ENCODE data around the gene TTBK2. TPM values are rescaled to one million over a fixed set of nuclear protein-coding genes. Genes with fewer than 3 reads are reported as not detected.
"Not testable (repeated sequence)": the region's sequence is repeated elsewhere in the genome, so short reads cannot be mapped to it uniquely, and the experiment has no call there.

Gene TTBK2
- total RNA-seq, 5 donors from 2014 or later (not counting 1 experiment from before 2014, with no cell fraction given), result 26.2 to 30.7 (median 26.9) TPM

DNA sequence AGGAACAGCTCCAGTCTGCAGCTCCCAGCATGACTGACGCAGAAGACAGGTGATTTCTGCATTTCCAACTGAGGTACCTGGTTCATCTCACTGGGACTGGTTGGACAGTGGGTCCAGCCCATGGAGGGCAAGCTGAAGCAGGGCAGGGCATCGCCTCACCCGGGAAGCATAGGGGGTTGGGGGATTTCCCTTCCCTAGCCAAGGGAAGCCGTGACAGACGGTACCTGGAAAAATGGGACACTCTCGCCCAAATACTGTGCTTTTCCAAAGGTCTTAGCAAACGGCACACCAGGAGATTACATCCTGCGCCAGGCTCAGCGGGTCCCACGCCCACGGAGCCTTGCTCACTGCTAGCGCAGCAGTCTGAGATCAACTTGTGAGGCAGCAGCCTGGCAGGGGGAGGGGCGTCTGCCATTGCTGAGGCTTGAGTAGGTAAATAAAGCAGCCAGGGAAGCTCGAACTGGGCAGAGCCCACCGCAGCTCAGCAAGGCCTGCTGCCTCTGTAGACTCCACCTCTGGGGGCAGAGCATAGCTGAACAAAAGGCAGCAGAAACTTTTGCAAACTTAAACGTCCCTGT is 156.3 kb downstream of the TTBK2 start:
- ChIA-PET CTCF (interaction anchor here in 1 of 2 donors (0.6 kb wide), 1 partner anchor 1633 kb away, joined by 3 read pairs; no protein-coding TSS in a partner anchor), POLR2A (interaction anchor here in 1 of 2 donors (0.6 kb wide), 1 partner anchor 161 kb away, joined by 3 read pairs; no protein-coding TSS in a partner anchor)
- Mint-ChIP-seq H3K36me3 (peaks cover 78% of the 10 kb centered on the region), H3K9me3 (peaks cover 25 to 53% (median 31%) of the 10 kb centered on the region in 3 donors)
- not testable (repeated sequence) for H3K27me3 Mint-ChIP-seq; H3K27ac Mint-ChIP-seq; H3K27me3 ChIP-seq (replicated peaks in 1 of 2; ENCODE audit: control insufficient read depth in 2 of 2, extremely low read depth in 1 of 2, insufficient read depth in 2 of 2, low read length in 1 of 2); DNase-seq; H3K4me3 Mint-ChIP-seq; ATAC-seq (replicated peaks in 1 of 4); H3K36me3 ChIP-seq (ENCODE audit: control insufficient read depth in 2 of 2, extremely low read depth in 1 of 2, insufficient read depth in 1 of 2, low read length in 1 of 2); H3K4me1 ChIP-seq (ENCODE audit: control insufficient read depth in 1 of 2, extremely low read depth in 1 of 2, insufficient read depth in 2 of 2, low read length in 2 of 2); H3K9me3 ChIP-seq; H3K4me1 Mint-ChIP-seq; H3K27ac ChIP-seq (ENCODE audit: low read length); H3K4me3 ChIP-seq (ENCODE audit: control insufficient read depth in 1 of 2, extremely low read depth in 1 of 2, low read length in 1 of 2)
- WGBS (ENCODE audit: insufficient coverage), result 96% methylated on average over 15 of the region's 16 CpGs

DNA sequence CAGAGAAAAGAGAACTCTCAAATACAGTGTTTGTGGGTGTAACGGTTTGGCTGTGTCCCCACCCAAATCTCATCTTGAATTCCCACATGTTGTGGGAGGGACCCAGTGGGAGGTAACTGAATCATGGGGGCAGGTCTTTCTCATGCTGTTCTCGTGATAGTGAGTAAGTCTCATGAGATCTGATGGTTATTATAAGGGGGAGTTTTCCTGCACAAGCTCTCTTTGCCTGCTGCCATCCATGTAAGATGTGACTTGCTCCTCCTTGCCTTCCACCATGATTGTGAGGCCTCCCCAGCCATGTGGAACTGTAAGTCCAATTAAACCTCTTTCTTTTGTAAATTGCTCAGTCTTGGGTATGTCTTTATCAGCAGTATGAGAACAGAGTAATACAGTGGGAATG is 158.8 kb downstream of the TTBK2 start:
- ATAC-seq (replicated peaks in 1 of 4); H3K27me3 ChIP-seq (replicated peaks in 1 of 2; ENCODE audit: control insufficient read depth in 2 of 2, extremely low read depth in 1 of 2, insufficient read depth in 2 of 2, low read length in 1 of 2); H3K27ac ChIP-seq (ENCODE audit: low read length); POLR2A ChIA-PET; H3K4me3 Mint-ChIP-seq; H3K27ac Mint-ChIP-seq; CTCF ChIA-PET; H3K4me3 ChIP-seq (ENCODE audit: control insufficient read depth in 1 of 2, extremely low read depth in 1 of 2, low read length in 1 of 2); DNase-seq; H3K9me3 ChIP-seq; H3K4me1 ChIP-seq (ENCODE audit: control insufficient read depth in 1 of 2, extremely low read depth in 1 of 2, insufficient read depth in 2 of 2, low read length in 2 of 2); H3K27me3 Mint-ChIP-seq; H3K36me3 ChIP-seq (ENCODE audit: control insufficient read depth in 2 of 2, extremely low read depth in 1 of 2, insufficient read depth in 1 of 2, low read length in 1 of 2); H3K4me1 Mint-ChIP-seq: not testable (repeated sequence)
- Mint-ChIP-seq H3K9me3 (peaks cover 19 to 45% (median 25%) of the 10 kb centered on the region in 3 donors), H3K36me3 (peaks cover 55% of the 10 kb centered on the region)
- whole genome bisulfite sequencing (ENCODE audit: insufficient coverage), result no CpG with 5 or more reads among the region's 2 CpGs

DNA sequence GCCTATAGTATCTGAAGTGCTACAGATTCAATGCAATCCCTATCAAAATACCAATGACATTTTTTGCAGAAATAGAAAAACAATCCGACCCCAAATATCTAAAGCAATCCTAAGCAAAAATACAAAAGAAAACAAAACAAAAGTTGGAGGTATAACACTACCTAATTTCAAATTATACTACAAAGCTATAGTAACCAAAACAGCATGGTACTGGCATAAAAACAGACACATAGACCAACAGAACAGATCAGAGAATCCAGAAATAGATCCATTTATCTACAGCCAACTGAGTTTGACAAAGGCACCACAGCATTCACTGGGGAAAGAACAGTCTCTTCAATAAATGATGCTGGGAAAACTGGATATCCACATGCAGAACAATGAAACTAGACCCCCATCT is 159.8 kb downstream of the TTBK2 start:
- Histone ChIP-seq H3K4me3 (ENCODE audit: control insufficient read depth in 1 of 2, extremely low read depth in 1 of 2, low read length in 1 of 2) (no peak overlapping the region), H3K4me1 (ENCODE audit: control insufficient read depth in 1 of 2, extremely low read depth in 1 of 2, insufficient read depth in 2 of 2, low read length in 2 of 2) (no peaks in the 10 kb centered on the region), H3K36me3 (ENCODE audit: control insufficient read depth in 2 of 2, extremely low read depth in 1 of 2, insufficient read depth in 1 of 2, low read length in 1 of 2) (no peaks in the 10 kb centered on the region), H3K9me3 (peaks cover 3% of the 10 kb centered on the region), H3K27ac (ENCODE audit: low read length) (no peak overlapping the region), H3K27me3 (replicated peaks in 1 of 2; ENCODE audit: control insufficient read depth in 2 of 2, extremely low read depth in 1 of 2, insufficient read depth in 2 of 2, low read length in 1 of 2) (no peaks in the 10 kb centered on the region)
- Mint-ChIP-seq H3K4me1 (peaks cover 0 to 5% (median 0%) of the 10 kb centered on the region in 3 donors), H3K36me3 (peaks cover 47% of the 10 kb centered on the region), H3K9me3 (peaks cover 17 to 37% (median 18%) of the 10 kb centered on the region in 3 donors), H3K27ac (no peak overlapping the region), H3K27me3 (no peaks in the 10 kb centered on the region), H3K4me3 (no peak overlapping the region)
- no peak for DNase-seq
- no peak for ATAC-seq (replicated peaks in 1 of 4)
- CTCF ChIA-PET, result interaction anchor here in 1 of 2 donors (0.8 kb wide), 1 partner anchor 22 kb away, joined by 5 read pairs; no protein-coding TSS in a partner anchor
- WGBS (ENCODE audit: insufficient coverage), result no CpG with 5 or more reads among the region's 1 CpG
- POLR2A ChIA-PET, result no interaction called here

DNA sequence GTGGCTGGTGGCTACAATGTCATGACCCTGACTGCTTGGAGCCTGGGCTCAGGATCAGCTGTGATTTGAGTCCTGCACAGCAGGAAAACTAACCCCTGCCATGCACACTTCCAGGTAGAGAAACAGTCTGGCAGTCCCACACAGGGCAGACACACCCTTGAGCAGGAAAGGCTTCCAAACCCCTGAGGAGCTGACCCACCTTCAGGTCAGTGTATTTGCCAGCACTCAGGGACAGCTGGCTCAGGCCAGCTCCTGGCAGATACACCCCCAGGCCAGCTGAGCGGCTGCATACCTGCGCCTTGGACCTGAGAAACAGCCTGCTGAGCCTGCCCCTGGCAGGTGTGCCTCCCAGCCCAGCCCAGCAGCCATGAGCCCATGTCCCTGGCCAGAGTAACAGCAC is 161.5 kb downstream of the TTBK2 start:
- no peaks in the 10 kb centered on the region for H3K27me3 Mint-ChIP-seq
- WGBS (ENCODE audit: insufficient coverage), result 93% methylated on average over 2 of the region's 2 CpGs
- ChIA-PET POLR2A (no interaction called here), CTCF (no interaction called here)
- H3K27me3 ChIP-seq (replicated peaks in 1 of 2; ENCODE audit: control insufficient read depth in 2 of 2, extremely low read depth in 1 of 2, insufficient read depth in 2 of 2, low read length in 1 of 2), result no peaks in the 10 kb centered on the region
- DNase-seq, result no peak
- H3K27ac ChIP-seq (ENCODE audit: low read length), result no peak overlapping the region
- no peak overlapping the region for H3K4me3 ChIP-seq (ENCODE audit: control insufficient read depth in 1 of 2, extremely low read depth in 1 of 2, low read length in 1 of 2)
- H3K36me3 ChIP-seq (ENCODE audit: control insufficient read depth in 2 of 2, extremely low read depth in 1 of 2, insufficient read depth in 1 of 2, low read length in 1 of 2), result no peaks in the 10 kb centered on the region
- peaks cover 0 to 5% (median 0%) of the 10 kb centered on the region in 3 donors for H3K4me1 Mint-ChIP-seq
- ATAC-seq (replicated peaks in 1 of 4), result no peak
- peaks cover 3% of the 10 kb centered on the region for H3K9me3 ChIP-seq
- peaks cover 31% of the 10 kb centered on the region for H3K36me3 Mint-ChIP-seq
- no peaks in the 10 kb centered on the region for H3K4me1 ChIP-seq (ENCODE audit: control insufficient read depth in 1 of 2, extremely low read depth in 1 of 2, insufficient read depth in 2 of 2, low read length in 2 of 2)
- H3K27ac Mint-ChIP-seq, result no peak overlapping the region
- H3K4me3 Mint-ChIP-seq, result no peak overlapping the region
- peaks cover 13 to 28% (median 15%) of the 10 kb centered on the region in 3 donors for H3K9me3 Mint-ChIP-seq

DNA sequence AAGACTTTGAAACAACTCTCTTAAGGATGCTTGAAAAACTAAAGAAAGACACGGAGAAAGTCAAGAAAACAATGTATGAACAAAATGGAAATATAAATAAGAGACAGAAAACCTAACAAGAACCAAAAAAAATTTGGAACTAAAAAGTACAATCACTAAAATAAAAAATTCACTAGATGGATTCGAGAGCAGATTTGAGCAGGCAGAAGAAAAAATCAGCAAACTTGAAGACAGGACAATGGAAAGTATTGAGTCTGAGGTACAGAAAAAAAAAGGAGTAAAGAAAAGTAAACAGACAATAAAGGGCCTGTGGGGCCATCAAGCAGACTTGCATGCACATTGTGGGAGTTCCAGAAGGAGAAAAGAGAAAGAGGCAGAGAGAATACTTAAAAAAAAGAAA is 170.3 kb downstream of the TTBK2 start:
- ATAC-seq (replicated peaks in 1 of 4) (no peak), DNase-seq (no peak)
- no peak overlapping the region for H3K27ac ChIP-seq (ENCODE audit: low read length)
- H3K9me3 ChIP-seq, result no peaks in the 10 kb centered on the region
- peaks cover 5 to 9% (median 5%) of the 10 kb centered on the region in 3 donors for H3K9me3 Mint-ChIP-seq
- no peaks in the 10 kb centered on the region for H3K4me1 Mint-ChIP-seq
- ChIA-PET POLR2A (no interaction called here), CTCF (no interaction called here)
- H3K36me3 Mint-ChIP-seq, result peaks cover 55% of the 10 kb centered on the region
- no peaks in the 10 kb centered on the region for H3K4me1 ChIP-seq (ENCODE audit: control insufficient read depth in 1 of 2, extremely low read depth in 1 of 2, insufficient read depth in 2 of 2, low read length in 2 of 2)
- H3K4me3 ChIP-seq (ENCODE audit: control insufficient read depth in 1 of 2, extremely low read depth in 1 of 2, low read length in 1 of 2), result no peak overlapping the region
- no peaks in the 10 kb centered on the region for H3K27me3 Mint-ChIP-seq
- no peak overlapping the region for H3K4me3 Mint-ChIP-seq
- no peak overlapping the region for H3K27ac Mint-ChIP-seq
- peaks cover 8 to 31% of the 10 kb centered on the region in 2 donors for H3K36me3 ChIP-seq (ENCODE audit: control insufficient read depth in 2 of 2, extremely low read depth in 1 of 2, insufficient read depth in 1 of 2, low read length in 1 of 2)
- H3K27me3 ChIP-seq (replicated peaks in 1 of 2; ENCODE audit: control insufficient read depth in 2 of 2, extremely low read depth in 1 of 2, insufficient read depth in 2 of 2, low read length in 1 of 2), result no peaks in the 10 kb centered on the region
- WGBS (ENCODE audit: insufficient coverage), result no CpG with 5 or more reads among the region's 2 CpGs

DNA sequence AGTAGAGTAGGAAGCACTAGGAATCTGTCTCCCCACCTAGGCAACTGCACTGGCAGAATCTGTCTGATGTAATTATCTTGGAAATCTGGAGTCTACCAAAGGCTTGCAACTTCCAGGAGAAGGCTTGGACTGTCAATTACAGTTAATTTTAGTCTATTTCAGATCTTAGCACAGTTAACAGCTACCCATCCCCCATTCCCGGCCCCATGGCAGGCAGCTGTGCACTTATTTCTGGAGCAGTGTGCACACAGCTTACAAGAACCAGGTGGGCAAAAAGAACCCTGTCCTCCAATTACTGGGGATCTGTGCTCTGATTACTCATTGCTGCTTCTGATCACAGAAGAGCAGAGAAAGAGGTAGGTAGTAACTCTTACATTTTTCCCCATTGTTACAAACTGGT is 171.3 kb downstream of the TTBK2 start:
- Mint-ChIP-seq H3K27ac (no peak overlapping the region), H3K4me3 (no peak overlapping the region), H3K4me1 (no peaks in the 10 kb centered on the region), H3K36me3 (peaks cover 57% of the 10 kb centered on the region), H3K27me3 (no peaks in the 10 kb centered on the region), H3K9me3 (peaks cover 5 to 9% (median 5%) of the 10 kb centered on the region in 3 donors)
- ChIA-PET CTCF (no interaction called here), POLR2A (no interaction called here)
- DNase-seq (no peak), ATAC-seq (replicated peaks in 1 of 4) (no peak)
- no peaks in the 10 kb centered on the region for H3K27me3 ChIP-seq (replicated peaks in 1 of 2; ENCODE audit: control insufficient read depth in 2 of 2, extremely low read depth in 1 of 2, insufficient read depth in 2 of 2, low read length in 1 of 2)
- H3K9me3 ChIP-seq, result no peaks in the 10 kb centered on the region
- no peak overlapping the region for H3K4me3 ChIP-seq (ENCODE audit: control insufficient read depth in 1 of 2, extremely low read depth in 1 of 2, low read length in 1 of 2)
- peaks cover 8 to 33% of the 10 kb centered on the region in 2 donors for H3K36me3 ChIP-seq (ENCODE audit: control insufficient read depth in 2 of 2, extremely low read depth in 1 of 2, insufficient read depth in 1 of 2, low read length in 1 of 2)
- no peaks in the 10 kb centered on the region for H3K4me1 ChIP-seq (ENCODE audit: control insufficient read depth in 1 of 2, extremely low read depth in 1 of 2, insufficient read depth in 2 of 2, low read length in 2 of 2)
- WGBS (ENCODE audit: insufficient coverage), result 100% methylated on average over 1 of the region's 1 CpG
- no peak overlapping the region for H3K27ac ChIP-seq (ENCODE audit: low read length)
